ENCODE measurements around the gene GPR152. TPM values are rescaled to one million over a fixed set of nuclear protein-coding genes. Genes with fewer than 3 reads are reported as not detected.

GPR152 gene
- total and polyA plus RNA-seq, 2 of the 8 experiments (the other 6 are each of a cell fraction or from before 2014, with no cell fraction given), result not detected

GRCh38 chr11:67416416-67417335 lies 35.9 kb downstream of the GPR152 start (continued):
- no peak for TF ChIP-seq CHD7 (IDR thresholded peaks at IDR 0.05; ENCODE audit: insufficient replicate concordance, low read length)
- no peak for TF ChIP-seq POU5F1 (IDR thresholded peaks at IDR 0.05; ENCODE audit: low read depth, low read length)
- no peak for TF ChIP-seq MAX (IDR thresholded peaks at IDR 0.05)
- no peak for TF ChIP-seq KDM1A (IDR thresholded peaks at IDR 0.05; ENCODE audit: borderline replicate concordance, low read length)
- TF ChIP-seq YY1 (IDR thresholded peaks at IDR 0.05; ENCODE audit: low read depth, low read length), result no peak
- TF ChIP-seq ATF2 (IDR thresholded peaks at IDR 0.05; ENCODE audit: low read length), result no peak
- TF ChIP-seq KDM5A (IDR thresholded peaks at IDR 0.05; ENCODE audit: low read length), result no peak

Measured in H1 (cell line).